Measurements from ENCODE around the gene CDADC1.

GRCh38 chr13:49248622-49249002, 887 bp downstream of the CDADC1 start:
- TF ChIP-seq GATA2 (IDR thresholded peaks at IDR 0.05; ENCODE audit: insufficient read depth, insufficient read length, low read depth, low read length) (no peak), CTCF (IDR thresholded peaks at IDR 0.05; ENCODE audit: extremely low read depth in 1 of 2, insufficient read depth in 1 of 2, low read depth in 1 of 2, low read length in 2 of 2) (peak in 1 of 2 donors; percentile 9), EZH2 (IDR thresholded peaks at IDR 0.05; ENCODE audit: borderline replicate concordance, low read depth, low read length, severe bottlenecking) (no peak)
